Gastroesophageal sphincter (tissue), 4 donors: ENCODE measurements around the gene MKI67. TPM values are rescaled to one million over a fixed set of nuclear protein-coding genes. Genes with fewer than 3 reads are reported as not detected.

ENCODE experiments used
- ATAC-seq: fragments of 150-250 bp; one replicate; pipeline ENCODE4 v1.9.1; 2016; ENCODE audit warnings: mild to moderate bottlenecking, moderate library complexity
- H3K27ac ChIP-seq, 4 donors: fragments of 200-600 bp; sonication (generic) in 3 of 4; 1 replicate in 3 of 4; 2 replicates in 1 of 4; pipeline ENCODE4 v1.5.1; 2016 to 2019
- H3K27me3 ChIP-seq: fragments of 200-600 bp; sonication (generic); one replicate; pipeline ENCODE4 v1.5.1; 2019
- H3K36me3 ChIP-seq, 2 donors: fragments of 200-600 bp; sonication (generic); one replicate each; pipeline ENCODE4 v1.5.1; 2019; ENCODE audit warnings: control low read depth in 1 of 2
- H3K4me1 ChIP-seq, 3 donors: fragments of 200-600 bp; sonication (generic); 1 replicate in 2 of 3; 2 replicates in 1 of 3; pipeline ENCODE4 v1.5.1; 2016 to 2019; ENCODE audit warnings: control low read depth in 2 of 3
- H3K4me3 ChIP-seq, 2 donors: fragments of 200-600 bp; sonication (generic); one replicate each; pipeline ENCODE4 v1.5.1; 2019; ENCODE audit warnings: mild to moderate bottlenecking in 1 of 2, moderate library complexity in 1 of 2
- H3K9me3 ChIP-seq, 3 donors: fragments of 200-600 bp; sonication (generic); one replicate each; pipeline ENCODE4 v1.5.1; 2017 to 2019; ENCODE audit warnings: control low read depth in 2 of 3
- CTCF ChIP-seq, 4 experiments: fragments of 200-600 bp in 2 of 4; fragments of 450-650 bp in 2 of 4; sonication (generic) in 1 of 4; IDR thresholded peaks; one replicate each; pipeline ENCODE4 v1.5.1; 2017 to 2019; ENCODE audit warnings: antibody characterized with exemption in 4 of 4, mild to moderate bottlenecking in 2 of 4, moderate library complexity in 2 of 4
- EP300 ChIP-seq: sonication (generic); formaldehyde crosslinking; IDR thresholded peaks from one replicate; pipeline ENCODE4 v1.6.1; 2017; ENCODE audit warnings: antibody characterized with exemption, mild to moderate bottlenecking
- POLR2A ChIP-seq, 2 donors: fragments of 450-650 bp; IDR thresholded peaks; one replicate each; pipeline ENCODE4 v1.6.1; 2017; ENCODE audit warnings: antibody characterized with exemption in 2 of 2, mild to moderate bottlenecking in 2 of 2, moderate library complexity in 1 of 2
- POLR2AphosphoS5 ChIP-seq: sonication (generic); formaldehyde crosslinking; IDR thresholded peaks from one replicate; pipeline ENCODE4 v1.6.1; 2017; ENCODE audit warnings: antibody characterized with exemption
- WGBS, 2 donors: methylation state at CpG; one replicate each; pipeline ENCODE4 v1.1.5; 2018; ENCODE audit warnings: low coverage in 1 of 2; 5-methylcytosine and 5-hydroxymethylcytosine counted together
- total RNA-seq, 4 donors: library from RNA; depleted of rRNA; stranded (reverse); fragments of >200 nt; gene quantifications; one replicate each; pipeline ENCODE4 v1.1.0, GENCODE V29; 2016

MKI67 gene
- total RNA-seq, 4 donors from 2014 or later: 0.31 to 1.9 (median 0.70) TPM

GRCh38 chr10:128061306-128062300, 64.6 kb downstream of the MKI67 start:
- H3K4me1 ChIP-seq: peaks cover 0 to 46% (median 11%) of the 10 kb centered on the region in 3 donors
- H3K27ac ChIP-seq: peak overlapping the region in 2 of 4 donors; percentile 0 to 77
- no peak for ATAC-seq
- WGBS, 2 donors: 62 to 72% methylated on average over 8 of the region's 14 CpGs
- H3K36me3 ChIP-seq: peaks cover 0 to 16% of the 10 kb centered on the region in 2 donors
- TF ChIP-seq POLR2AphosphoS5: no peak
- no peak for TF ChIP-seq CTCF (IDR thresholded peaks at IDR 0.05)
- TF ChIP-seq POLR2A (IDR thresholded peaks at IDR 0.05): no peak
- no peak for TF ChIP-seq EP300
- H3K27me3 ChIP-seq: peaks cover 24% of the 10 kb centered on the region
- no peaks in the 10 kb centered on the region for H3K9me3 ChIP-seq
- no peak overlapping the region for H3K4me3 ChIP-seq

- 85 to 89% methylated on average over 3 to 5 of the region's 9 CpGs for WGBS, 2 donors
- H3K4me3 ChIP-seq: no peak overlapping the region
- H3K36me3 ChIP-seq: peaks cover 0 to 10% of the 10 kb centered on the region in 2 donors
- no peaks in the 10 kb centered on the region for H3K9me3 ChIP-seq
- peaks cover 0 to 43% (median 11%) of the 10 kb centered on the region in 3 donors for H3K4me1 ChIP-seq
- H3K27me3 ChIP-seq: peaks cover 24% of the 10 kb centered on the region
- H3K27ac ChIP-seq: no peak overlapping the region
- ATAC-seq: no peak
- TF ChIP-seq EP300 (no peak), POLR2AphosphoS5 (no peak), CTCF (IDR thresholded peaks at IDR 0.05) (no peak), POLR2A (IDR thresholded peaks at IDR 0.05) (no peak)
These were observed 65.6 kb downstream of the MKI67 start for GRCh38 chr10:128060341-128061250.

DNA sequence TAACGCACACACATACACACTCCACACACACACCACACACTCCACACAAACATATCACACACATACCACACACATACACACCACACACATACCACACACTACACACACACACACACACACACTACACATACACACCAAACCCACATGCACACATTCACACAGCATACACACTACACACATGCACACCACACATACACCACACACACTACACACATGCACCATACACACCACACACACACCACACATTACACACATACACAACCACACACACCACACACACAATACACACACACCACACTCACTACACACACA, 66.3 kb downstream of the MKI67 start:
- Histone ChIP-seq H3K27ac (no peak overlapping the region), H3K9me3 (no peaks in the 10 kb centered on the region), H3K27me3 (peaks cover 24% of the 10 kb centered on the region), H3K4me3 (no peak overlapping the region), H3K36me3 (peaks cover 0 to 17% of the 10 kb centered on the region in 2 donors), H3K4me1 (peaks cover 0 to 37% (median 11%) of the 10 kb centered on the region in 3 donors)
- 0 to 86% methylated on average over 1 of the region's 1 CpG for WGBS, 2 donors
- TF ChIP-seq EP300 (no peak), POLR2A (IDR thresholded peaks at IDR 0.05) (no peak), CTCF (IDR thresholded peaks at IDR 0.05) (no peak), POLR2AphosphoS5 (no peak)
- ATAC-seq: no peak

DNA sequence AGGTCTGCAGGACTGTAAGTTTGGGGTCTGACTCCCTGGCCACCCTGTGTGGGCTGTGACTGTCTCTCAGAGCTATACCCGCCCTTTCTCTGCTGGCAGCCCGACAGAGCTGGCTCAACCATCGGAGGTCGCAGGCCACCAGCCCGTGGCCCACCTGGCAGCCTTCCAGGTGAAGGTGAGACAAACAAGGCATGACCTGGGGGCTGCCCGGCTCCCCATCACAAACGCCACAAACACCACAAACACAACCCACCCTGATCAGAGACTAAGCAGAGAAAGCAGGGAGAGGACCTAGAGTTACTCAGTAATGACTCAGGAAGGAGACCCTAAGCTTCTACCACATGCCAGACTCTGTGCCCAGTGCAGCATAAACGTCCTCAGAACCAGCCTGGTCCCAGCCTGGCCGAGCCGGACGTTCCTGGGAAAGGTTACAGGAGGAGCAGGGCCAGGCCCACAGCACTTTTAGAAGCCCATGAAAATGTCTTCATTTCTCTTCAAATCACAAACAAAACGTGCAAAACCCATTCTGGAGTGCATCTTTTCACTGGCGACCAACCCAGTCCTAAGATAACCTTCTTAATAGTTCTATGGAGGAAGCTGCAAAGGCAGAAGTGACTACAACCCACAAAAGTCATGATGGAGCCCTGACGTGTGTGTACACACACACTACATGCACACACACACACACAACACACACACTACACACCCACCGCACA, 66.8 kb downstream of the MKI67 start:
- peaks cover 0 to 32% (median 11%) of the 10 kb centered on the region in 3 donors for H3K4me1 ChIP-seq
- H3K36me3 ChIP-seq: peaks cover 0 to 22% of the 10 kb centered on the region in 2 donors
- H3K27ac ChIP-seq: no peak overlapping the region
- ATAC-seq: no peak
- peaks cover 22% of the 10 kb centered on the region for H3K27me3 ChIP-seq
- TF ChIP-seq EP300 (no peak), CTCF (IDR thresholded peaks at IDR 0.05) (no peak), POLR2AphosphoS5 (no peak), POLR2A (IDR thresholded peaks at IDR 0.05) (no peak)
- H3K4me3 ChIP-seq: no peak overlapping the region
- 69 to 90% methylated on average over 2 to 9 of the region's 15 CpGs for WGBS, 2 donors
- H3K9me3 ChIP-seq: no peaks in the 10 kb centered on the region
